NCI-H128 (cell line): ENCODE data around the gene SPON1.

ENCODE experiments used
- DNase-seq: peaks from one replicate; lab custom pipeline; 2025; ENCODE audit not compliant: unreplicated experiment; lab: John Stamatoyannopoulos, UW

The SPON1 gene

GRCh38 chr11:13942971-13943381 is 19.5 kb upstream of the SPON1 start:
- DNase-seq = no peak

DNA sequence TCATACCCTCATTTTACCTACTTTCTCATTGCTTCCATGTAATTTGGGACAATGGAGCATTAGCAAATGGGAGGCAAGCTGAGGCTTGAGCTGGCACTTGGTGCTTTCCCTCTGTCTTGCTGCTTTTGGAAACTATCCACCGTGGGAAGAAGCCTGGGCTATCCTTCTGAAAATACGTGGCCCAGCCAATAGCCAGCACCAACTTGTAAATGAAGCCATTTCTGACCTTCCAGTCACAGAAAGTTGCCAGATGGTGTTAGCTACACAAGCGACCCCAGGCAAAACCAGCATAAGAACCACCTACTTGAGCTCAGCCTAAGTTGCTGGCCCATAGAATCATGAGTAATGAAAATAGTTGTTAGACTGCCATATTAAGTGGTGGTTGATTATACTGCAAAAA is 18.5 kb upstream of the SPON1 start:
- no peak for DNase-seq

DNA sequence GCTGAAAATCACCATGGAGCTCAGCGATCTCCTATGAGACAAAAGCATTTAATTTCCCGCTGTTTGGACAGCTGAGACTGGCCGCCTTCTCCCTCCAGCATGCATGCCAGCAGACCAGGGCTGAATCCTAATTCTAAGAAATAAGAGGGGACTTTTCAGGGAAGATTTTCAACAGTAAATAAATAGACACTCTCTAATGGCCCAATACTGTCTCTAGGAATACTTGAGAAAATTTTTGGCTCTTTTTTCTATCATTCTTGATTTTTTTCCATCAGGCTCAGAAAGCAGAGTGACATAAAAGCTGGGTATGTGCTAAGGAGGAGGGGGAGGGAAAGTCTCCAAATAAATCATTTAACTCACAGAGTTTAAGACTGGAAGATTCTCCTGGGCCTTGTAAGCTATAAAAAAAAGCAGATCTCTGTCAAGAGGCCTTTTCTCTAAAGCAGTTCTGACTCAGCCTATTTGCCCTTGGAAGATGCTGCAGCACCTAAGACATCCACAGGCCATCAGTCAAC is 17.6 kb upstream of the SPON1 start:
- DNase-seq = no peak

- DNase-seq = no peak
These were observed 15.1 kb upstream of the SPON1 start for GRCh38 chr11:13947379-13947778.

- DNase-seq = no peak
These were observed 12.6 kb upstream of the SPON1 start for GRCh38 chr11:13949876-13950275.

DNA sequence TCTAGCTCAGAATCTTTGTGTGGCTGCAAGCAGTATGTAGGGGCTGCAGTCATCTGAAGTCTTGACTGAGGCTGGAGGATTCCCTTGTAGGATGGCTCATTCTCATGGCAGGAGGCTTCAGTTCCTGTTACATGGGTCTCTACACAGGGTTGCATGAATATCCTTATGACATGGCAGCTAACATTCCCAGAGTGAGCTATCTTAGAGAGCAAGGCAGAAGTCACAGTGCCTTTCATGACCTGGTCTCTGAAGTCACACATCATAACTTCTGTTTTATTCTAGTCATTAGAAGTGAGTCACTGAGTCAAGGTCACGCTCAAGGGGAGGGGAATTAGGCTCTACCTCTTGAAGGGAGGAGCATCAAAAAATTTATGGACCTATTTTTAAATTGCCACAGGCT is 10.3 kb upstream of the SPON1 start:
- no peak for DNase-seq

DNA sequence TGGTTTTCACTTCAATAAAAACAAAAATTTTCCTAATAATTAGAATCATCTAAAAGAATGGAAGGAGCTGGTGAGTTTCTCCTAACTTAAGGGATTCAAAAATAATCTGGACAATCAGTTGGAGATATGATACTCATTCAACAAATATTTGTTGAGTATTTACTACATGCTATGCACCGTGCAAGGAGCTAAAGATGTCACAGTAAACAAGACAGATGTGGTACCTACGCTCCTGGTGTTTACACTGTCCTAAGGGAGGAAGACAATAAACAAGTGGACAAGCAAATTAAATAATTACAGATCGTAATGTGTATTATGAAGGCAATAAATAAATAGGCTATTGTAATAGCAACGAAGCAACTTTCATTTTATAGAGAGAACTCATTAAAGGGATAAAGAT is 9.9 kb upstream of the SPON1 start:
- DNase-seq = no peak

DNA sequence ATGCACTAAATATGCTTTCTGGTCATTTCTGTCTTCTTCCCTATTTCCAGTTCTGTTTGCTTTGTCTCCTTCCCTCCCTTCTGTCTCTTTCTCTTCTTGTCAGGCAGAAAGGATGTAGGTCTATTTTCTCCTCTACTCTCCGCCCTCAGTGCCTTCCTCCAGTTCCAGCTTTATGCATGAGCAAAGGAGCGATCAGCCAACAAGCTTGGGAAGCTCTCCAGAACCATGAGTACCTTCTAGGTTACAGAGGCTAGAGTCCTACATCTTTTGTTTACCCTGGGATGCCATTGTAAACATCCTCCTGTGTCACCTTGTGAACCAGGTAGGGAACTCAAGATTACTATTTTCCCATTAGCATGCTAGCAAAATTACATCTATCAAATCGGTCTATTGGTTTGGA is 7.9 kb upstream of the SPON1 start:
- no peak for DNase-seq

DNA sequence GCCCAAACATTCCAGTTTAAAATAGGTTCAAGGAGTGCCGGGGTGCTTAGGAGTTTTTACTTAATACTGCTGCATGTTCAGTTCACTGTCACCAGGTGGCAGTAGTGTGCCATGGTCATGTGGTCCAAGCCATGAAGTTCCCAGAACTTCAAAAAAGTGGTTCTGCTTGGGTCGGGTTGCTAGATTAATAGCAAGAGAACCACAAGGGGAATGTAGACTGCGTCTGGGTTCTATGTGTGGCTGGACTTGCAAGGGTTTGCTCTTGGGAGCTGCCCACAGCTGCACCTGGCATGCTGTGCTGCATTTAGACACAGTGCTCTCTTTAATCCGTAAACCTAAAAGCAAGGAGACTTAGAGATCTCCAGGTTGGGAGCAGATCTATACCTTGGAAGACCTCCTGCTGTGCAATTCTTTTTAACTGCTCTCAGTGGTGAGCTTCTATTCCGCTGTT is 6.5 kb upstream of the SPON1 start:
- DNase-seq = no peak

- no peak for DNase-seq
These were observed 5.5 kb upstream of the SPON1 start for GRCh38 chr11:13956988-13957387.

GRCh38 chr11:13958641-13959400 is 3.7 kb upstream of the SPON1 start:
- DNase-seq = no peak

DNA sequence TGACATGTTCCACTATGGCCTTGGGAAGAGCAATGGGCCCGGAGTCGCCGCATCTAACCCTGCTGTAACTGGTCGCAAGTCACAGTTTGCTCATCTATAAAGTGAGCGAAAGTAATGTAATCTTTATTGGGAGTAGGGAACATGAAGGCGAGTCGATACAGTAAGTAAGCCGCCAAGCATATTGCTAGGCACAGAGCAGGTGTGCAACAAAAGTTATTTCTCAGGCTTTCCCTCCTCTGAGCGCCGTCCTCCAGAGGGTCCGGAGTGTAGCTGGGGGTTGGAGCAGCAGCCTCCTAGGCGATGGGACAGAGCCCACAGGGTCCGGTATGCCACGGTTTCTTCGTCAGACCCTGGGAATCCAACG is 343 bp upstream of the SPON1 start:
- DNase-seq = no peak

DNA sequence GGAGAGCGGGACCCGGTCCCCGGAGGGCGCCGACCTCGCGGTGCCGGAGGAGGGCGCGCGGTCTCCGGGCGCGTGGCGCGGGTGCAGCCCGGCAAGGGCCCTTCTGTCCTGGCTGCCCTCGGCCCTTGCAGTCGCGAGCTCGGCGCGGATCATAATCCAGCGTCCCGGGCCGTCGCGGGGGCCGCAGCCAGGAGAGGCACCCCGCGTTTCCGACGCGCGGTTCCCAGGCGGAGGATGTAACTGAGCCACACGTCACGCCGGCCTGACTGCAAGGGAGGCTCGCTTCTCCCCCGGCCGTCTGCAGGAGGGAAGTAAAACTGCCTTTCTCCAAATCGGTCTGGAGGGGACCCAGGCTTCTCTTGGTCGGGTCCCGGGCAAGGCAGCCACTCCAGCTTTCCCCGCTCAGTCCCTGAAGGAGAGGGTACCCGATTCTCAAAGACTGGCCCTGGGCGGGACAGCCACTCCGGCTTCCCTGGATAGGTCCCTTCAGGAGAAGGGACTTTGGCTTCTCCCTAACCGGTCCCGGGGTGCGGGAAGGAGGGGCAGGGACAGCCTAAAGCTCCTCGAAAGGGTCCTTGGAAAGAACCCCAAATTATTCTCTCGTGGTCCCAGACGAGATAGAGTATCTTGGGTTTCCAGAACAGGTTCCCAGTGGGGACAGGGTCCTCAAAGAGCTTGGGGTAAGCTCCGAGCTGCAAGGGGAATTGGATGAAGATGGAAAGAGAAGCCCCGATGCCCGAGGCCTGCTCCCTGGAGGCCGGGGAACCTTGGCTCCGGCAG is 836 bp downstream of the SPON1 start:
- no peak for DNase-seq

DNA sequence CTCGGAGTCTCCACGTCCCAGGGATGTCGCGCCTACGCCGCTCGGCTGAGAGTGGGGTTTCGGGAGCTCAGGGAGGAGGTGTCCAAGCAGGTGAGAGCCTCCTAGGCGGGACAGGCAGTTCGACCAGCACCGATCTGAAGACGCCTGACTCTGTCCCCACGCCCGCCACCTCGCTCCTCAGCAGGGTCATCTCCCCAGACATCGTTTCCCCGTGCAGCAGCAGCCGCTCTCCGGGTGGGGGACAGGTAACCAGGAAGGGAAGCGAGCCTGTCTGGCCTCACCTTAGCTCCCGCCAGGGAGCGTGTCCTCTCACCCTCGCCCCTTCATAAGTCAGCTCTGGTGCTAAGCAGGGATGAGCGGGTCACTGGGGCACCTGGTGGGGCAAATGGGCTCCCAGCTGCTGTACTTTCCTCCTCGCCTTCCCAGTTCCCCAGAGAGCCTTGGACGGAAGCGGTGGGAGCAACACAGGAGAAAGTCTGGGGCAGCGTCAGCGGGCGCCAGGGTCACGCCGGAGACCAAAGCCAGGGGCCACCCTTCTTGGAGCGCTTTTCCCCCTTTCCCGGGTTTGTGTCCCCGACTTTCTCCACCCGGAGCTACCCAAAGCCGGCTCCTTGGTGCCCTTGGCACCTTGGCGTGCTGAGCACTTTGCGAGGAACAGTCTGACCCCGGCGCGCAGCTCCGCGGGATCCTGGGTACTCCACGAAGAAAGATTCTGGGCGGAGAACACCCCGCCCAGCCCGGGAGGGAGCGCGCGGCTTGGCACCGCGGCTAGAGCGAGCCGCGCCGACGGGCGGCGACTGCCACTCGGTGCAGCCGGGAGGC is 1.6 kb downstream of the SPON1 start:
- DNase-seq = no peak

- no peak for DNase-seq
These were observed 2.2 kb downstream of the SPON1 start for GRCh38 chr11:13964771-13965074.

DNA sequence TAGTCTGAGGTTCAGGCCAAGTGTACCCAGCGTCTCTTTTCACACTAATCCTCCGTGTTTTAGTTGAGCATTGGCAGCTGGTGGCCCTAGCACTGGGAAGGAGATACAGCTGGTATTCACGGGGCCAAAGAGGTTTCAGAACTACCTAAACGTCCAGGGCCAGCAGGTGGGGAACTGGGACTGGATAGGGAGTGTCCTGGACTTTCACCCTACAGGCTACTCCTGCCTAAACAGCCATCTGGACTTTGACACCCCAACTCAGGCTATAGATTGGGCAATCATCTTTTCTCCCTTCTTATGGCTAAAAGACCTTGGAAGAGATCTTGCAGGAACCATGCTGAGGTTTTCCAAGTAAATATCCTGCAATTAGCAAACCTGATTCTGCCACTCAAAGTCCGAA is 2.8 kb downstream of the SPON1 start:
- no peak for DNase-seq

DNA sequence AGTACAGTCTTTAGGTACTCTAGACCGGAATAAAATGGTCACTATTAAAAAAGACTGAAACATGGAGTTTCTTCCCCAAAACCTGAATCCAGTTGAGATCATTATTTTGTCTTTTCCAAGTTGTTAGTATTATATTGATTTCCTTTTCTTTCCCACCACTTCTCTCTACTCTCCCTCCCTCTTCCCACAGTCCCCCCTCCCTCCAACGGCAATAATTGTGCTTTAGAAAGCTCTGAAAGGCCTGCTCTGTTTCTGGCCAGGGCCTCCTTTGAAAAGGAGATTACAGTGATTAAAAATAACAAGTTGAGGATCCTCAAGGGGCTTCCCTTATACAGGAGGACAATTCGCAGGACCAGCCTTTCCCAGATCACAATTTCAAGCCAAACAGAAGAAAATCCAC is 3.5 kb downstream of the SPON1 start:
- DNase-seq = no peak

GRCh38 chr11:13966486-13966885 is 4.0 kb downstream of the SPON1 start:
- DNase-seq = no peak

DNA sequence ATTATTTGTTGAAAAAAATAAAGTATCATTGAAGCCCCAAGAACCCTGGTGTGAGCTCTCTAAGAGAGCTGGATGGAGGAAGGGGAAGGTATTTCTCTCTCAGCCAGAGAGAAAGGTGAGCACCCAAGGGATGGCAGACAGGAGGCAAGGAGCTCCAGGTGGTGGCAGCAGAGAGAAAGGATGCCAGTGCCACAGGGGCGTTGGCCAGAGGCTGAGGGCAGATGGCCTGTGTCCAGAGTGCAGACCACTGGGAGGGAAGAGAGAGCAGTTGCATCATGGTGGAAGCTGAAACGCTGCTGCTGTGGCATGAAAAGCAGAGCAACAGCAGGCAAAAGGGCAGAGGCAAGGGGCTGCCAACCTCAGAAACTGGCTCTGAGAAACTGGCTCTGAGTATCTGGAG is 8.5 kb downstream of the SPON1 start:
- no peak for DNase-seq

GRCh38 chr11:13972043-13972910 is 9.8 kb downstream of the SPON1 start:
- DNase-seq = no peak

GRCh38 chr11:13972944-13973343 is 10.4 kb downstream of the SPON1 start:
- DNase-seq = no peak
